ENCODE measurements around the gene SNRPD3.

SNRPD3 gene

GRCh38 chr22:24565077-24565476 is 9.3 kb downstream of the SNRPD3 start:
- in situ Hi-C loops (cut with MboI; ENCODE audit: low sequenced_read_pairs) = no loop called here

DNA sequence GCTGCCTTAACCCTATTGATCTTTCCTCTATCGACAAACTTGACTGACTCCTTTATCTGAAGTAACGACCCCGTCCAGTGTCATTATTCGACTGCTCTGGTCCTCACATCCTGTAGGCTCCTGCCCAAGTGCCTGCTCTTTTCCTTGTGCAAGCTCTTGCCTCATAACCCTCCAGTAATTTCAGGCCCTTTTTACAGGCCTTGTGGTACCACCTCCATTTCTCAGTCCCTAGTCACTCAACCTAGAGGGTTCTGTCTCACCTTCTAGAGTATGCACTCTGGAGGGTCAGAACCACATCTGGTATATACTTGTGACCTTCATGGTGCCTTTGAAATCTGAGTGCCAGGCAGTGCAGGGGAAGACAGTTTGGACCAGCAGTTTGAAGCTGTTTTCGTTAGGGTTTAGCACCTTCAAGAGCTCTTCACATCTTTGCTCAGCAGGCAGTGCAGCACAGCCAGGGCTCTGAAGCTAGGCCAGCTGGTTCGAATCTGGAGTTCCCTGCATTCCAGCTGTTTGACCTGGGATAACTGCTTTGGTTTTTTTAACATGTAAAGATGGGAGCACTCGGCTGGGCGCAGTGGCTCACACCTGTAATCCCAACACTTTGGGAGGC is 11.2 kb downstream of the SNRPD3 start:
- in situ Hi-C loops (cut with MboI; ENCODE audit: low sequenced_read_pairs) = no loop called here

GRCh38 chr22:24567668-24568067 is 11.9 kb downstream of the SNRPD3 start:
- in situ Hi-C loops (cut with MboI; ENCODE audit: low sequenced_read_pairs) = no loop called here

DNA sequence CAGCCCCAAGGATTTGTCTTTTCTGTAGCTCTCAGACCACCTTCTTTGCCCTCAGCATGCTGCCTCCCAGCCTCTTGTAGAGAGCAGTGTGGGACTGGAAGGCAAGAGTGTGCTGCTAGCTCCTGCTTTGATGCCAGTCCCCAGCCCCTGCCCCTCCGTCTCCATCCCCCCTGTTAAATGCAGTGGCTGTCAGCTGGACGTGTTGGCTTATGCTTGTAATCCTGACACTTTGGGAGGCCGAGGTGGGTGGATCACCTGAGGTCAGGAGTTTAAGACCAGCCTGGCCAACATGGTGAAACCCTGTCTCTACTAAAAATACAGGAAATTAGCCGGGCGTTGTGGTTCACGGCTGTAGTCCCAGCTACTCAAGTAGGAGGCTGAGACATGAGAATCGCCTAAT is 15.5 kb downstream of the SNRPD3 start:
- in situ Hi-C loops (cut with MboI; ENCODE audit: low sequenced_read_pairs) = no loop called here

- in situ Hi-C loops (cut with MboI; ENCODE audit: low sequenced_read_pairs) = no loop called here
These were observed 21.0 kb downstream of the SNRPD3 start for GRCh38 chr22:24576778-24577177.

DNA sequence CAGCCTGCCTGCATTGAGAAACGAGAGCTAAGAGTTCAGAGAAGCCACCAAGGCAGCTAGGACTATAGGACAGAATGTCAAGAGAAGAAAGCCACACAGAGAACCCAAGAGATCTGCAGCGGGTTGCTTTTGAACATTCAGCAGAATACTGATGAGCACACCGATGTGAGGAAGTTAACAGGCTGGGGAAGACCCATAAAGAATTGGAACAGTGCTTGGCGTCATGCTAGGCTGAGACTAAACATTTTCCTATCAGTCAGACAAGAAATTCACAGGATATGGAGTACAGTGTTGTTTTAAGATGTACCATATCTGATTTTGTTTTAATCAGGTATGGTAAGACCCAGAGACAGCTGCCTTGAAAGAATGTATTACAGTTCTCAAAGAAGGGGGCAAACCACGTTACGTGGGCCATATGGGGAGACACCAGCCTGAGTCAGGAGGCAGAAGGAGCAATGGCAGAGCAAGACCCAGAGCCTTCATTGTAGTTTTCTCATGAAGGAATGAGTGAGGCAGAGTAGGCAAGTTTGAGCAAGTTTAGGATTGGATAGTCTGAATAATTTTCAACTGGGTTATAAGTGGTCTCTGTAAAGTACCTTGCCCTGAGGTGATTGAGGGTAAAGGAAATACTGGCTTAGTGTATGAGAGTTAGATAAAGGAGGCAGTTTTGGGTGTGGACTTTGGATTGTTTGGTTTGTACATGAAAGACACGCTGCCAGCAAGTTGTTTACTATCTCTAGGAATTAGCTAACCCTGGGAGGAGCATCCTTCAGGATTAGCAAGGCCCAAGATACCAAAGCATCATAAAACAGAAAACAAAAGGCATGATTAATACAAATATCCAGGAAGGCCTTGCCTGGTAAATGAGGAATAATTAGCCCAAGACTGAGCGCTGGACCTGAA is 22.8 kb downstream of the SNRPD3 start:
- in situ Hi-C loops (cut with MboI; ENCODE audit: low sequenced_read_pairs) = no loop called here

GRCh38 chr22:24579258-24579601 is 23.4 kb downstream of the SNRPD3 start:
- in situ Hi-C loops (cut with MboI; ENCODE audit: low sequenced_read_pairs) = no loop called here

GRCh38 chr22:24580276-24580675 is 24.5 kb downstream of the SNRPD3 start:
- in situ Hi-C loops (cut with MboI; ENCODE audit: low sequenced_read_pairs) = no loop called here

DNA sequence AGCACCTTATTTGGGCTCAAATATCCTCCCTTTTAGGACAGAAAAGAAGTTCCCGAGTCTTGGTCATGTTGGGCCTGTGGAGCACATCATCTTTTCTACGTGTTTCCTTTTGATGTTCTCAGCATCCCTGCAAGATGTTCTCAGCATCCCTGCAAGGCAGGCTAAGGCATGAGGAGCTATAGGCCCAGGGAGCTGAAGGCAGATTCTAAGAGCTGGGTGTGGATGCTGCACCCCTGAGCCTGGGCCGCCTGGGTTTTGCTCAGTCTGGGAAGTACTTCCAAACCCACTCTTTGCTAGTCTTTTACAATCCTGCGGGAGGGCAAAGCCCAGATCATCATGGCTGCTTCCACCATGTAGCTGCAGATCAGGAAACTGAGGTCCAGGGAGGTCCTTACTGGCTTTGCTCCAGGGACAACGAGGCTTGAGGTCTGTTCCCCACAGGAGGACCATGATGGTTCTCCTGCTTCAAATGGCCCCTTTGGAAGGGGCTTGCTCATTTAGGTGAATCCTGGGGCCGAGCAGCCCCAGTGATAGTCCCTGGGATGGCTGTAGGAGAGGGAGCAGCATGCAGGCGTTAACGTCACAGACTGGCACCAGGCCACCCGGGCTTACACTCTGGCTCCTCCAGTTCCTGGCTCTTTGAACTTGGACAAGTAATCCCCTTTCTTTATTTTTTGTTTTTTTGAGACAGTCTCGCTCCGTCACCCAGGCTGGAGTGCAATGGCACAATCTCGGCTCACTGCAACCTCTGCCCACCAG is 26.4 kb downstream of the SNRPD3 start:
- in situ Hi-C loops (cut with MboI; ENCODE audit: low sequenced_read_pairs) = no loop called here

DNA sequence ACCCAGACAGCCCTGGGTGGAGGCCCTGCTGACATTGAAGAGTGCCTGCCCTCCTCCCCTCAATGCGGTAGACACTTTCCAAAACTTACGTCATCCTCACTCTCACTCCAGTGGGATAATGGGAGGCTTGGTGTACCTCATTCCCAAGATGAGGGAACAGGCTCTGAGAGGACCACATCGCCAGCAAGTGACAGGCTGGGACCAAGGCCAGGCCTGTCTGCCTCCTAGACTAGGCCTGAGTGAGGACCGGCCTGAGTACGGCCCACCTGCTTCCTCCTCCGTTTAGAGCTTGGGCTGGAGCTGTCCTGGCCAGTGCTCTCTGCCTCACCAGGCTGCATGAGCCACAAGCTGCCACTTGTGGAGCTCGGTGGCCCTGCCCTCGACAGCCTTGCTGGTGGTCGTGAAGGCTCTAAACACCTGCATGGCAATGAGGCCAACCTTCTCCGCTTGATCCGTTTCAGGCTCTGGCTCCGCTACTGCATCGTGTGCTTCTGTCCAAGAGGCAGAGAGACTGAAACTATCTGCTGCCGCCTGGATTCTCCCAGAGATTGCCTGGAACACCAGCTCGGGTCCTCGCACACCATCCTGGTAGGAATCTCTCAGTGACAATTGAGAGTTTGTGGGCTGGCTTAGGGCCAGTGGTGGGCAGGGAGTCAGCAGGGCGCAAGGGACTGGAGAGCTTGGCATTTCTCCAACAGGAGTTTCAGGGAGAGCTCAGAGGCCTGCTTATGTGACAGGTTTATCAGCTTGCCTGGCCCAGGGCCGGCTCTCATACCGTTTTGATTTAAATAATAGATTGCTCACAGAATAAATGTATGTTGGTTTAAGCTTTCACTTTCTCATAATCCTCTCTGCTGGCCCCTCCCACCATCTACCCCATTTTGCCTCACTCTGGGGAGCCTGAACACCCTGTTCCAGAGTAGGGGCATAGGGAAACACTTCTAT is 27.7 kb downstream of the SNRPD3 start:
- in situ Hi-C loops (cut with MboI; ENCODE audit: low sequenced_read_pairs) = no loop called here

GRCh38 chr22:24584166-24584790 is 28.5 kb downstream of the SNRPD3 start:
- in situ Hi-C loops (cut with MboI; ENCODE audit: low sequenced_read_pairs) = no loop called here

DNA sequence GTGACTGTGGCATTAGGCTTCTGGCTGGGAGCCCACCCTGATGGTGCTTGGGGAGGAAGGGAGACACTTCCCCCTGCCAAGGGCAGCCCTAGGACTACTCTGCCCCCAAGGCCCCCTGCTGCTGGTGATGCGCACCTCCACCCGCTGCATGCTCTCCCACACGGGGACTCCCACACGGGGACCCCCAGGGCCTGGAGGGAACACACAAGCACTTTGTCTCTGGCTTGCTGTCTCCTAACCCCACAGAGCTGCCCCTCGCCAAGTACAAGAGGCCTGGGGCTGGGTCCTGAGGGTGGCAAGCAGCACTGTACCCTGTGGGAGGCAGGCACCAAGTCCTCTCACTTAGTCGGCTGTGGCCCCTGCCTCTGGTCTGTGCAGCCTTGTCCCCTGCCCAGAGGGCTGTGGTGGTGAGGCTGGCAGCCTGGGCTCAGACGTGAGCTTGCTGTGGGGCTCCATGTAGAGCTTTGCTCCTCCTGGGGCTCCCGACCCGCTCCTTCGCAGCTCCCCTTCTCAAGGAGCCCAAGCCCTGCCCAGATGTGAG is 29.1 kb downstream of the SNRPD3 start:
- in situ Hi-C loops (cut with MboI; ENCODE audit: low sequenced_read_pairs) = no loop called here

- in situ Hi-C loops (cut with MboI; ENCODE audit: low sequenced_read_pairs) = no loop called here
These were observed 29.7 kb downstream of the SNRPD3 start for GRCh38 chr22:24585461-24585860.

DNA sequence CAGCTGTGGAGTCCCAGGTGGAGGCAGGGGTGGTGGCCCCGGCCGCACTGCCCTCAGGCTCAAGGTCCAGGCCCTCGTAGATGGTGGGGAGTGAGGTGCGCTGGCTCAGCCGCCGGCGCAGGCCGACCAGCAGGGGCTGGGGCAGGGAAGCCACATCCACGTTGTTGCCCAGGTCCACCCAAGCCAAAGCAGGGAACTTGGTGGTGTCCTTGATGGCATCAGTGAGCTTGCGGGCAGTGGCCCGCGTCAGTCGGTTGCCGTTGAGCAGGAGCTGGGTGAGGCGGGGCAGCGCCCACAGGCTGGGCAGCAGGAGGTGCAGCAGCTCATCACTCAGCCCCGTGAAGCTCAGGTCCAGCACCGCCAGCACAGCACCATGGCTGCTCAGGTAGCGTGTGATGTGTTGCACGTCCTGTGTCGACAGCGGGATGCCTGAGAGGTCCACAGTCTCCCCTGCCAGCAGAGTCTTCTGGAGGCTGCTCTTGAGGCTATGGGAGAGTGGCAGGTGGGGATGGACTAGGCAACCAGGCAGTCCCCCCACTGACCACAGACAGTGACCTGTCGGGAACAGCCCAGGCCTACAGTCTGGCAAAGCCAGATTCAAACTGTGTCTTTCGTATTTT is 30.2 kb downstream of the SNRPD3 start:
- in situ Hi-C loops (cut with MboI; ENCODE audit: low sequenced_read_pairs) = no loop called here

- in situ Hi-C loops (cut with MboI; ENCODE audit: low sequenced_read_pairs) = no loop called here
These were observed 31.5 kb downstream of the SNRPD3 start for GRCh38 chr22:24587251-24587650.

GRCh38 chr22:24587948-24588347 is 32.1 kb downstream of the SNRPD3 start:
- in situ Hi-C loops (cut with MboI; ENCODE audit: low sequenced_read_pairs) = no loop called here

- in situ Hi-C loops (cut with MboI; ENCODE audit: low sequenced_read_pairs) = no loop called here
These were observed 32.6 kb downstream of the SNRPD3 start for GRCh38 chr22:24588381-24588756.

- in situ Hi-C loops (cut with MboI; ENCODE audit: low sequenced_read_pairs) = no loop called here
These were observed 33.1 kb downstream of the SNRPD3 start for GRCh38 chr22:24588757-24589481.

- in situ Hi-C loops (cut with MboI; ENCODE audit: low sequenced_read_pairs) = no loop called here
These were observed 33.8 kb downstream of the SNRPD3 start for GRCh38 chr22:24589518-24590030.

Measured in HL-60/S4 treated with phorbol 12-myristate 13-acetate at 8.2 ng/mL for 4 days and 3 days (cell line).